OCI-M2 (cell line): ENCODE data around the gene HIRA.

Experiments
- DNase-seq: peaks from one replicate; lab custom pipeline; 2025; ENCODE audit not compliant: unreplicated experiment; lab: John Stamatoyannopoulos, UW

Gene HIRA, protein sequence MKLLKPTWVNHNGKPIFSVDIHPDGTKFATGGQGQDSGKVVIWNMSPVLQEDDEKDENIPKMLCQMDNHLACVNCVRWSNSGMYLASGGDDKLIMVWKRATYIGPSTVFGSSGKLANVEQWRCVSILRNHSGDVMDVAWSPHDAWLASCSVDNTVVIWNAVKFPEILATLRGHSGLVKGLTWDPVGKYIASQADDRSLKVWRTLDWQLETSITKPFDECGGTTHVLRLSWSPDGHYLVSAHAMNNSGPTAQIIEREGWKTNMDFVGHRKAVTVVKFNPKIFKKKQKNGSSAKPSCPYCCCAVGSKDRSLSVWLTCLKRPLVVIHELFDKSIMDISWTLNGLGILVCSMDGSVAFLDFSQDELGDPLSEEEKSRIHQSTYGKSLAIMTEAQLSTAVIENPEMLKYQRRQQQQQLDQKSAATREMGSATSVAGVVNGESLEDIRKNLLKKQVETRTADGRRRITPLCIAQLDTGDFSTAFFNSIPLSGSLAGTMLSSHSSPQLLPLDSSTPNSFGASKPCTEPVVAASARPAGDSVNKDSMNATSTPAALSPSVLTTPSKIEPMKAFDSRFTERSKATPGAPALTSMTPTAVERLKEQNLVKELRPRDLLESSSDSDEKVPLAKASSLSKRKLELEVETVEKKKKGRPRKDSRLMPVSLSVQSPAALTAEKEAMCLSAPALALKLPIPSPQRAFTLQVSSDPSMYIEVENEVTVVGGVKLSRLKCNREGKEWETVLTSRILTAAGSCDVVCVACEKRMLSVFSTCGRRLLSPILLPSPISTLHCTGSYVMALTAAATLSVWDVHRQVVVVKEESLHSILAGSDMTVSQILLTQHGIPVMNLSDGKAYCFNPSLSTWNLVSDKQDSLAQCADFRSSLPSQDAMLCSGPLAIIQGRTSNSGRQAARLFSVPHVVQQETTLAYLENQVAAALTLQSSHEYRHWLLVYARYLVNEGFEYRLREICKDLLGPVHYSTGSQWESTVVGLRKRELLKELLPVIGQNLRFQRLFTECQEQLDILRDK

DNA sequence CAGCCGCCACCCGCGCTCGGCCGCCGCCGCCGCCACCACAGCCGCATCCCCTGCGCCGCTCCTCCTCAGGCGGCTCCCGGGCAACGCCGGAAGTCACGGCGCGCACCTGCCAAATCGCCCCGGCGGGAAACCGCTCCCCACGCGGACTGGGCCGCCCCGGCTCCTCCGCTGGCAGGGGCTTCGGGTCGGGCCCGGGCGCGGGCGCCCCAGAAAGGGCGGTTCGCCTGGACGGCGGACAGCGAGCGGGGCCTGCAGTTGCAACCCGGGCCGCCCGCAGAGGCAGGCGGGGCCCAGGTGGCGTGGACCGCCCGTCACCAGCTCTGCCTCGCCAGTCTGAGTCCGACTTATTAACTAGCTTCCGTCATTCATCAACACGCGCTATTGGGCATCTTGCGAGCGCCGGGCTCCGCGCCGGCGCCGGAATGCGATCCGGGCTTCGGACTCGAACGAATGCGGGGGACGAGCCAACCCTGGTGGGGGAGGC is at the start of gene HIRA:
Gene HIRA, minus strand, starts transcription at position 85 of the 484 bp plus-strand sequence. CDS start 257 bp downstream, outside the sequence.
- DNase-seq = no peak

DNA sequence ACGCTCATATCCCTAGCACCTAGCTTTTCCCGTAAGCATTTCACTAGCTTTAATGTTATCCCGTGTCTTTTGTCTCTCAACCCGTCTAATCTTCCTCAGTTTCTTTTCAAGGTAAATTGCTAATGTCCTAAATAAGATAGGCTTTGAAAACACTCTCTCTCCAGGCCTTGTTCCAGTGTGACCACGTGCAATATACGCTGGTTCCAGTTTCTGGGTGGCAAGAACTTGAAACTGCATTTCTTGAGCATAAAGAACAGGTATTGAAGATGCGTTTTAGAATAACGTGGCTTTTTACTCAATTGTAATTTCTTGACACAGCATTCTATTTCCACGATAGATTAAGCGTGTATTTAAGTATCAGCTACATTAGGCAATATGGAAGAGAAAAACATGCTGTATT is 49.3 kb upstream of the HIRA start:
- no peak for DNase-seq

DNA sequence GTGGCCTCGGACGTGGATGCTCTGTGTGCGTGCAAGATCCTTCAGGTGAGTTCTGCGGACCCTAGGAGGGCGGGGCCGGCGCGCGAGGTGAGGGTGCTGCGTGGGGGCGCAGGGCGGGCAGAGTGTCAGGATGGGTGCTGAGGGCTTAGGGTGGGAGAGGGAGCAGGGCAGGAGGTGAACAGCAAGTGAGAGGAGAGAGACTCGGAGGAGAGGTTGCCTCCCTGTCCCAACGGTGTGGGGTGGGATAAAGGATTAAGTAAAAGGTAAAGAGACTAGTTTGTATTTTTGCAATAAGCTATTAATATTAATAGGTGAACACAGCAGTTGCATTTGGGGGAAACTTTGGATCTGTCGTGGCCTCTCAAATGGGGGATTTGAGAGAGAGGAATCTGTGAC is 48.6 kb upstream of the HIRA start:
- DNase-seq = no peak

DNA sequence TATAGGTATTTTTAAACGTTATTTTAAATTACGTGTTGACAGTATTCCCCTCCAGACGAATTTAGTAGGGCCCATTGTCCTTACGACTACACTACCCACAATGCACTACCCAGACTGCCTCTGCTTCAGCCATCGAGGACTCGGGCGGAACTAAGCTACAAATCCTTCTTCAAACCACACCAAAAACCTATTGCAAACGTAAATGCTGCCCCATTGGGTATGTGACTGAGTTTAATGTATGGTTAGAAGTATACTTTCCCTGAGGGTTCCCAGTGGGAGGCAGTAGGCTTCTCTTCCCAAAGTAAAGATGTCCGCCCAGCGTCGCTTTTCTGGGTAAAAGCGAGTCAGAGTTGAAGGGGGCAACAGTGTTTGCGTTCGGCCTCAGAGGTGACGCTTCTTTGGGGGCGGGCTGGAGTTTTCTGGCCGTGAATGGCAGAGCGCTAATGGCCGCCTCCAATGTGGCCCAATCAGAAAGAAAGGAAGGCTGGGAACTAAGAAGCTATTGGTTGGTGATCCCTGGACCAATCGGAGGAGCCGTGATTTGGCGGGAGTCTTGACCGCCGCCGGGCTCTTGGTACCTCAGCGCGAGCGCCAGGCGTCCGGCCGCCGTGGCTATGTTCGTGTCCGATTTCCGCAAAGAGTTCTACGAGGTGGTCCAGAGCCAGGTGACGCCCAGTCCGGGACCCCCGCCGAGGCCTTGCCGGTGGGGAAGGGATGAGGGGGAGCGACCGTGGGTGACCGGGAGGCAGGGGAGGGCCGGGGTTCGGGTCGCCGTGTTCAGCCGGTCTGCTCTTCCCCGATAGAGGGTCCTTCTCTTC is 48.0 kb upstream of the HIRA start, which contains the start of gene CDC45:
Gene CDC45, plus strand, starts transcription at position 566 of the 818 bp plus-strand sequence. Its CDS starts 49 bp downstream, at position 615.
- DNase-seq = peak; percentile 94

DNA sequence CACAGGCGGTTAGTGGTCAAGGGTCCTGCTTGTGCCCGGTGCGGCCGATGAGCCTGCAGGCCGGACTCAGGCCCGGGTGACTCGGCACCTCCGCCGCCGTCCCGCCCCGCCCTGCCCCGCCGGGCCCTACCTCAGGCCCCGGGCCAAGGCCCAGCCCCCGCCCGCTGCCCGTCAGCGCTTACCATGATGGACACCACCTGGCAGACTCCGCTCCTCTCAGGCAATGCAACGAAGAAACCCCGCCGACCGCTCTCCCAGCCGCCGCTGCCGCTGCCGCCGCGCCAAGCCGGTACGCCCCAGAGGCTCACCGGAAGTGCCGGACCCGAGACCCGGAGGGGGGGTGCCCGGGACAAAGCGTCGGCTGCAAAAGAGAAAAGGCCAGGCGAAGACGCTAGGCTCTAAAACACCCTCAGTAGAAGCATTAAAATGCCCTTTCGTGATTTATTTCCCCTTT is 47.4 kb upstream of the HIRA start, which contains the start of gene UFD1:
Gene UFD1, minus strand, starts transcription at position 293 of the 454 bp plus-strand sequence. Its CDS starts 108 bp downstream, at position 185.
- no peak for DNase-seq

DNA sequence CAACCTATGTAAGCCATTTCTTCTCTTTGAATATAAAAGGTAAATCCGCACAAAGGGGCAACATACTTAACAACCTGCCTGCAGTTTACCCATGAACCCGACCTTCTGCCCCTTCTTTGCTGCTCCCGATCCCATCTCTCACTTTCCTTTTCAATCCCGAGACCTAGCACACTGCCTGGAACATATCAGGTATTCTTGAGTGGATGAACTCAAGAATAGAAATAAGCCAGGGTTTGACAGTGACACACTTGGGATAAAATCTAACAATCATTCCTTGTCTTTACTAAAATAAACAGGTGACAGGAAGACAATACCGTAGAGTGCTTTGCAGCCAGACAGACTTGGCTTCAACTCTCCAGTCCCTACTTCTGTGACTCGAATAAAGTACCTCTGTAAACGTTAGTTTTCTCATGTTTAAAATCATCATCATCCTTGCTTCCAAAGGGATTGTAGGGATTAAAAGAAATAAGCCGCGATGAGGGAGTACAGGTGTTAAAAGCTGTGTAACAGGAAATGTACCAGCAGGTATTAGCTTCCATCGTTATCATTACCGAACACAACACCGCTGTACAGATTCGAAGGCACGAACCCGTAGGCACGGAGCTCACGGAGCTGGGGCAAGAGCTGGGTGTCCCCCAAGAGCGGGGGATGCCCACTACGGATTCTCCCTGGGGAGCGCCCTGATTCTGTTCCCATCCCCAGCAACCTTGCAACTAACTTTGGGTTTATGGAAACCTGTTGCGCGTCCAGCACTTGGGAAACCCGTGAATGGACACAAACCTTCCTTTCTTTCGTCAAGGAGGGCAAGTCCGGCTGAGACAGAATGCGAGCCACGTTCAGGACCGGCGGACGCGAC is 46.7 kb upstream of the HIRA start:
- no peak for DNase-seq

DNA sequence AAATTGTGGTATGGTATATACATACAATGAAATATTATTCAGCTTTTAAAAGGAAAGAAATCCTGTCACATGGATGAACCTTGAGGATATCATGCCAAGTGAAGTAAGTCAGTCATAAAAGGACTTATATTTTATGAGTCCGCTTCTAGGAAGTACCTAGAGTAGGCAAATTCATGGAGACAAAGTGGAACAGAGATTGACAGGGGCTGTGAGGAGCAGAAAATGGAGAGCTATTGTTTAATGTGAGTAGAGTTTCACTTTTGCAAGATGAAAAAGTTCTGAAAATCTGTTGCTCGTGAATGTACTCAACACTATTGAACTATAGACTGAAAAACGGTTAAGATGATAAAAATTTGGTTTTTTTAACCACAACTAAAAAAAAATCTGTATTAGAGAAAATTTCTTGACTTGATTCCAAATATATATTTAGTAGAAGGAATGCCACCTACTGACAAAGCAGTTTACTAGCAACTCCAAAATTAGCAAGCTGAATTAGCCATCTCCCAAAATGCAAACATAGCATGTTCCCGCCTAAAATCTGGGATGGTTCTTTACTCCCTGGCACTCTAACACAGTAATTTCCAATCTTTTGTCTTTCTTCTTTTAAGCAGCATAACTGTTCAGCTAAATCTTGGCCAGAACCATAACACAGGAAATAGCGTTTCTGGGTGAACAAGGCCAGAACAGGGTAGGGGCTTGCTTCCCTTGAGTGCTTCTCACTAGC is 46.0 kb upstream of the HIRA start:
- DNase-seq = no peak

DNA sequence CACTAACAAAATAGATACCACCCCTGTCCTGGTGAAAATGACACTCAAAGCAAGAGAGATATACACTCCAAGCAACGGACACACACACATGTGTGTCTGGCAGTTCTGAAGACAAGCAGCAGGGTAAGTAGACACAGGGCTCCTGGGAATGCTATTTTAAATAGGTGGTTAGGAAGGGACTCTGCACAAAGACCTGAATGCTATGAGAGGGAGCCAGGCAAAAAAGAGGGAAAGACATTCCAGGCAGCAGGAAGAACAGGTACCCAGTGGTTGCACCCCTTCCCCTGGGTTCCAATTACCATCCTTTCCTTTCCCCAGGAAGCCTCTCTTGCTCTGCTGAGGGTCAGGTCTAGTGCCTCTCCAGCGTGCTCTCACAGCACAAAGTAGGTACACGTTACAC is 44.5 kb upstream of the HIRA start:
- DNase-seq = no peak

DNA sequence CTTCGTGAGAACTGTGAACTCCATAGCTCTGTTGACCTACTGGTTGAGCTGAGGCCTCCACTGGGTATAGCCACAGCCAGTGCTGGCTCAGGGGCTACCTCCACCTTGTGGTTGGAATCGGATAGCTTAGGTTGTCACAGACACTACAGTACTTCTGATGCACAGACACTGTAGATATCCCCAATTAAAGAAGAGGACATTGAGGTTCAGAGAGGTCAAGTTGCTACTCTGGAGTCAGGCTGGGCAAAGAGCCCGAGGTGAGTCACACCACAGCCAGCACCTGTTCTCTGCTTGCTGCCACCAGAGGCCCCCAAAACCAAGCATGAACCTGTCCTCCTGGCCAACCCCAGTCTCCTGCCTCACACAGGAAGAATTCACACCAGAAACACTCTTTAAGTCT is 42.0 kb upstream of the HIRA start:
- DNase-seq = no peak

DNA sequence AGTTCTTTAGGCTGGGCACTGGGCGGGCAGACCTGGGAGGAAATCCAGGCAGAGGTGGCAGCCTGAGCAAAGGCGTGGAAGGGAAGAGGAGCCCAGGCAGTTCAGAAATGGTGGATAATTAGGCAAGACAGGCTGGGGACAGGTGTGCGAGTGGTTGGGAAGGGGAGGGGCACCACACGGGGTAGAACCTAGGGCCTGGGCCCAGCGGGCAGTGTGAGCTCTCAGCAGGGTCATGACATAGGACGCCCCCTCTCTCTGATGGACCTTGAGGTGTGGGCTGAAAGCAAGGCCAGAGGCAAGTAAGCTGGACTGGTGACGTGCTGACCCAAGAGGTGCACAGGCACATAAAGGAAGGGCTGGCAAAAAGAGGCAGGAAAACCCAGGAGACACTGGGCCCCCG is 40.7 kb upstream of the HIRA start:
- DNase-seq = no peak

DNA sequence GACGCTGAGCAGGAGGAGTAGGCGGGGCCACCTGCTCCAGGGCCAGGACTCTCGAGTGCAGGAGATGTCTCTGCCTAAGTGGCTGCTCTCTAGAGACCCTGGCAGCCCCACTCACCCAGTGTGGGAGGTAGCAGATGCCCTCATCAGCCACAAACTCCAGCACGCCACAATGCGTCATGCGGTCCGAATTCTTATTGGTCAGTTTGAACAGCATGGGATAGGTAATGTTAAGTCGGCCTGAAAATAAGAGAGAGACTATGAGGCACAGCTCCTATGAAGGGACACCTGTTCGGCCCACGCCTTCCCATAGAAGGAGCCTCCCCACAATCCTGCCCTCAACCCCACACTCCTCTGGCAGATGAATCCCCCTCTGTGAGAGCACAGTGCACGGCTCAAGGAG is 40.0 kb upstream of the HIRA start:
- no peak for DNase-seq

DNA sequence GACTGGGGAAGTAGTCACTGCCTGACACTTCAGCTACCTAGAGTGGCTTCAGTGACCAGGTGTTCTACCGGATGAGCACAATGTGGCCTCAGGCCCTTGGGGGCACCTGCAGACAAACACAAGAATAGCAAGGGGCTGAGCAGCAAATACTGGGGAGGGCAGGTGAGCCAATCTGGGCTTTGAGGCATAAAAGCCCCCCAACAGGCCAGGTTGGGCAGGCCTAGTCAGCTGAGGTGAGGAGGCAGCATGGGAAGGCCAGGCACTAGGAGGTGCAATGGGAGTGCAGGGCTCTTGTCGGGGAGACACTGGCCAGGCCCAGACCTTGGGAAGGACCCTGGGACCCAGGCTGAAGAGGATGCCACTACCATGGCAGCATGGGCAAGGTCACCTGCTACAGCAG is 38.5 kb upstream of the HIRA start:
- no peak for DNase-seq

DNA sequence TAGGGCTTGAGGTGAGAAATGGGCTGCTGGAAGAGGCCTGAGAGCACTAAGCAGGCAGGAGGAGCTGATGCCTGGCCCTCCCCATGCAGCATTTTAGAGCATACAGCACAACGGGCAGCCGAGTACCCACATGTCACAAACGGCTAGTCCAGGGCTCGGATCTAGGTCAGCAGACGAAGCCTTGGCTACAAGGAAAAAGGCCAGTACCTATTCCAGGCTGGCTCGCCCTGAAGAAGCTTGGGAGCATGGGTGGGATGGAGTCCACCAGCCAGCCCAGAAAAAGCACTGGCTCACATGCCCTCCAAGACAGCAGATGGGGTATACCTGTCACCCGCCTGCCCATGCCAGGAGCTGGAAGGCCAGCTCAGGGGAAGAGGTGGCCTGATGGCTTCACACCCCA is 37.9 kb upstream of the HIRA start:
- no peak for DNase-seq

DNA sequence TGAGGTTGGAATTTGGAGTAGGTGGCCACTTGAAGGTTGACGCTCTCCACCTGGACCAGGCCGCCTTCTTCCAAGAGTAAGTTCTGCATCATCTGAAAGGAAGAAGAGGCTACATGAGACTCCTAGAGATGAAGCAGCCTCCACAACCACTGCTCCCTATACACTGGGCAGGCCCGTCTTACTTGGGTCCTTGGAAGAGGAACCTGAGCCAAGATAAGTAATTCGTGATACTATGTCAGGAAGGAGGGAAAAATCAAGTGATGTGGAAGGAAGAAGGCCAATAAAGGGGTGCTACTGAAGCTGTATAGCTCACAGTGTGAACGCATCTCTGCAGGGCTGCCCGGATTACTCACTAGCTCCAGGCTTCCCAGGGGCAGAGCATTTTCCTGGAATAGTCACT is 36.4 kb upstream of the HIRA start:
- DNase-seq = no peak

DNA sequence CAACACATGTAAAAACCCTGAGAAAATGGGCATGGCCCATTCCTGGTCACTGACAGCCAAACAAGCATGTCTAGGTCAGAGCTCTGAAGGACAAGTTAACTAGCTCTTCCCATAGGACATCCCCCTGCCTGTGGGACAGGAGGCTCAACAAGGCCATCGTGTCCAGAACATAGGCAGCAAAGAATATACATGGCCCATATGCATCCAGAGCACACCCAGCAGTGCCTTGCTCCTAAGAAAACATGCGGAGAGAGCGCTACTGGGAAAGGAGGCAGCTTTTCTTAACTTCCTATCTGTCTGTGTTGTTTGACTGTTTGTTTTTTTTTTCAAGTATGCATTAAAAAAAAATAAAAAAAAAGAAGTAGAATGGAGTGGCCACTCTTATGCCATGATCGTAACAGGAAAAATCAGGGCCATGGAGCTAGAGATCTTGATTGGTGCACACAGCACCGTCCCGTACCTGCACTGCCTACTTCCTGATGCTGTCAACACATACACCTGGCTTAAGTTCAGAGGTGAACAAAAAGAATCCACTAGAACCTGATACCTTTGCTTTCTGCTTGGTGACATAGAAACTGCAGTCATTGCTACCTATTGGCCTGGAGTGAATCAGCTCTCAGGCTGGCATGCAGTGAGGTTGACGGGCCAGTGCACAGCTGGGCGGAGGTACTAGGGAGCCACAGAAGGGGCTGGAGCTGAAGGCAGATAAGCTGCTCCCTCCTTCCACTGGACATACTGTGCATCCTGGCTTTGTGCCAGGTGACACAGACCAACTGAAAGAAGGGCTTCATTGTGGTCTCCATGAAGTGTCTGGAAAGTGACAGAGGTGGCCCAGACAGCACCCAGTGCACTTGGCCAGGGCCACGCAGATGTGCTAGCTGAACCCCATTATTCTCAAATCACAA is 35.6 kb upstream of the HIRA start:
- no peak for DNase-seq

DNA sequence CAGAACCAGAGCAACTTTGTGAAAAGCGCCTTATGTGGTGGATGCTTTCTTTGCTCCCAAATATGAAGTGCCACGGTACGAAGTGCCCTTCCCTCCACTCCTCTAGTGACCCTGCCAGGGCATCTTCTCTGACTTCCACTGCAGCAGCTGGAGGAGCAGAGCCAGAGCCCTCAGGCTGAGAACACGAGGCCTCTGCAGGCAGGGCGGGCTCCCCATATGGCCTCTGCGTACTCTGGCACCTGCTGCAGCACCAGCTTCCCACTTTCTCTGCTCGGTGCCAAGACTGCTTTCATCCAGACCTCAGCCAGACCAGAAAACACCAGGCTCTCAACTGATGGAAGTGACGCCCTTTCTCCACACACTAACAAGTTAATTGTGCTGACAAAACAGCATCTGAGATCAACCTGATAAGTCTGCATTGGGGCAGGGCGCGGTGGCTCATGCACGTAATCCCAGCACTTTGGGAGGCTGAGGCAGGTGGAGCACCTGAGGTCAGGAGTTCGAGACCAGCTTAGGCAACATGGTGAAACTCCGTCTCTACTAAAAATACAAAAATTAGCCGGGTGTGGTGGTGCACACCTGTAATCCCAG is 34.7 kb upstream of the HIRA start:
- DNase-seq = no peak

DNA sequence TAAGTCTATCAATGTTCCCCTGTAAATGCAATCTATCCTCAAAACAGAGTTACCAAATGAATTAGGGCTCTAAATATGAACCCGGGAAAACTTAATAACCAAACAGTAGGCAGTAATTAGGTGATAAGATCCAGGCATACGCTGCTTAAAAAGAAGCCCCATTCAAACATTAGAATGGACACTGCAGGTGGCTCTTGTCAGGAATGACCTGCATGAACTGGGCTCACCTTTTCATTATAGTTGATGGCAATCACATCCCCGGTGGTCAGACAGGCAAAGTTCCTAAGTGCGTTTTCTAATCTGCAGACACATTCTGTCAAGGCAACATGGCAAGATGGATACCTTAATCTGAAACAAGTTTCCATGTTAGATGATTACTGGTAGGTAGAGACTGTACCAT is 33.4 kb upstream of the HIRA start:
- DNase-seq = no peak

DNA sequence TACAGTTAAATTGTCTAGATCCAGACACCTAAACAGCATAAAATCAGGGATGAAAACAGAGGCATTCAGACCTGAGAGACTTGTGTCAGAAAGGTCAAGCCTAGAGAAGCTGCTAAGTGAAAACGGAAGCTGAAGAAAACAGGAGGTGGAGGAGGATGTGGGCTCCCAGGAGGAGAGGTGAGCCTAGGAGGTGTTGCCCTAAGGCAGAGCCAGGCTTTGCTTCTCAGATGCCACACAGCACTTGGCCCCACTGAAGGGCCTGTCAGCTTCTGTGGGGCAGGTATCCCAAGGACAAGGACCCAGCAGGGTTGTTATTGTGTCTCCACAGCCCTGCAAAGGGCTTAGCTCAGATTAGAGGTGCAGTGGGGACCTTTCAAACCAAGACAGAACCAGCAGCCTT is 33.0 kb upstream of the HIRA start:
- DNase-seq = no peak
